PC-3 (cell line): ENCODE measurements around the gene GRIN3B. TPM values are rescaled to one million over a fixed set of nuclear protein-coding genes. Genes with fewer than 3 reads are reported as not detected.

ENCODE experiments used
- ATAC-seq: fragments of 200-7000 bp; cut with Tn5 transposase; 2 replicates; pipeline ENCODE4 v1.9.1; 2020; ENCODE audit warnings: mild to moderate bottlenecking, moderate library complexity
- BruUV-seq: library from RNA; stranded (reverse); fragments of 400-500 nt; replicated peaks from 2 replicates; lab custom pipeline; 2021; lab: Mats Ljungman, UMichigan
- CTCF ChIA-PET: fragments of 300-600 bp; sonication (Branson Sonifier 250); formaldehyde crosslinking; loops from one replicate; lab custom pipeline; 2022; ENCODE audit warnings: antibody characterized with exemption; lab: Charles Lee
- POLR2A ChIA-PET: fragments of 300-600 bp; sonication (Branson Sonifier 250); formaldehyde crosslinking; loops from one replicate; lab custom pipeline; 2022; ENCODE audit warnings: antibody characterized with exemption; ENCODE audit not compliant: unreplicated experiment; lab: Charles Lee
- DNase-seq: peaks from one replicate; pipeline ENCODE4 v3.0.0-alpha.2; 2015
- H2AFZ ChIP-seq: fragments of 300-600 bp; sonication (generic); 2 replicates; pipeline ENCODE4 v1.6.0; 2016; ENCODE audit warnings: antibody characterized with exemption, low read length
- H3F3A ChIP-seq: fragments of 300-600 bp; sonication (generic); one replicate; pipeline ENCODE4 v1.6.0; 2017; ENCODE audit warnings: antibody characterized with exemption, low read length, control low read depth, mild to moderate bottlenecking; ENCODE audit not compliant: unreplicated experiment
- H3K27ac ChIP-seq: fragments of 300-600 bp; sonication (generic); 2 replicates; pipeline ENCODE4 v1.5.1; 2016; ENCODE audit warnings: mild to moderate bottlenecking, low read length
- H3K27me3 ChIP-seq: fragments of 300-600 bp; sonication (generic); 2 replicates; pipeline ENCODE4 v1.6.1; 2016; ENCODE audit warnings: low read length, mixed read lengths
- H3K36me3 ChIP-seq: fragments of 300-600 bp; sonication (generic); 2 replicates; pipeline ENCODE4 v1.6.1; 2016; ENCODE audit warnings: low read depth, mixed run types, low read length, mixed read lengths
- H3K4me1 ChIP-seq: fragments of 300-600 bp; sonication (generic); 2 replicates; pipeline ENCODE4 v1.5.1; 2016; ENCODE audit warnings: low read length; ENCODE audit not compliant: insufficient read depth
- H3K4me2 ChIP-seq: fragments of 300-600 bp; sonication (generic); 2 replicates; pipeline ENCODE4 v1.6.0; 2016; ENCODE audit warnings: low read length
- H3K4me3 ChIP-seq: fragments of 300-600 bp; sonication (generic); 2 replicates; pipeline ENCODE4 v1.5.1; 2016; ENCODE audit warnings: mild to moderate bottlenecking, low read length, mixed read lengths
- H3K79me2 ChIP-seq: fragments of 300-600 bp; sonication (generic); 2 replicates; pipeline ENCODE4 v1.6.1; 2017; ENCODE audit warnings: low read length, mixed read lengths
- H3K9ac ChIP-seq: fragments of 300-600 bp; sonication (generic); 2 replicates; pipeline ENCODE4 v1.6.0; 2016; ENCODE audit warnings: mild to moderate bottlenecking, low read length
- H3K9me2 ChIP-seq: fragments of 300-600 bp; sonication (generic); replicated peaks from 2 replicates; pipeline ENCODE4 v1.6.1; 2016; ENCODE audit warnings: mixed run types, low read length, mixed read lengths
- H3K9me3 ChIP-seq: fragments of 300-600 bp; sonication (generic); 2 replicates; pipeline ENCODE4 v1.6.1; 2016; ENCODE audit warnings: low read length, mixed read lengths
- H4K20me1 ChIP-seq: fragments of 300-600 bp; sonication (generic); 2 replicates; pipeline ENCODE4 v1.6.1; 2016; ENCODE audit warnings: low read length, mixed read lengths
- CTCF ChIP-seq: fragments of 300-600 bp; sonication (generic); conservative IDR thresholded peaks from 2 replicates; pipeline ENCODE4 v1.5.1; 2017; ENCODE audit warnings: antibody characterized with exemption, low read depth, mild to moderate bottlenecking, low read length
- EZH2 ChIP-seq: fragments of 300-600 bp; sonication (generic); IDR thresholded peaks from one replicate; pipeline ENCODE4 v1.6.1; 2017; ENCODE audit warnings: antibody characterized with exemption, mild to moderate bottlenecking, low read length; ENCODE audit not compliant: unreplicated experiment
- EZH2phosphoT487 ChIP-seq: fragments of 300-600 bp; sonication (generic); IDR thresholded peaks from 2 replicates; pipeline ENCODE4 v1.6.1; 2018; ENCODE audit warnings: mild to moderate bottlenecking, antibody characterized with exemption, low read length, borderline replicate concordance
- intact Hi-C: fragments of 100-400 bp; cut with micrococcal nuclease; formaldehyde crosslinking; loops from 2 replicates; pipeline ENCODE4 v1.9.0; 2023
- total RNA-seq: library from RNA; depleted of rRNA; stranded (reverse); fragments of >200 nt; gene quantifications from 2 replicates; pipeline ENCODE4 v1.2.3, GENCODE V29; 2014

Gene GRIN3B
- total RNA-seq, 1 experiment from 2014 or later: 0.69 TPM

- ChIA-PET CTCF (no interaction called here), POLR2A (no interaction called here)
- no peak overlapping the region for H2AFZ ChIP-seq
- no peaks in the 10 kb centered on the region for H3K9me2 ChIP-seq
- TF ChIP-seq EZH2phosphoT487: no peak
- no peak for TF ChIP-seq EZH2
- no peak overlapping the region for H3K27ac ChIP-seq
- intact Hi-C loops: no loop called here
- H3K79me2 ChIP-seq: no peaks in the 10 kb centered on the region
- peaks cover 12% of the 10 kb centered on the region for H3K36me3 ChIP-seq
- no peaks in the 10 kb centered on the region for H4K20me1 ChIP-seq
- no peaks in the 10 kb centered on the region for H3K27me3 ChIP-seq
- DNase-seq (no peak), ATAC-seq (no peak)
- H3K4me1 ChIP-seq: no peaks in the 10 kb centered on the region
- no peaks in the 10 kb centered on the region for H3F3A ChIP-seq
- no peak overlapping the region for H3K4me3 ChIP-seq
- H3K4me2 ChIP-seq: no peak overlapping the region
- peaks cover 9% of the 10 kb centered on the region for H3K9me3 ChIP-seq
- no TSS peak for BruUV-seq
- H3K9ac ChIP-seq: no peak overlapping the region
Observed at GRCh38 chr19:1052349-1052975, 52.2 kb downstream of the GRIN3B start.

- Histone ChIP-seq H4K20me1 (no peaks in the 10 kb centered on the region), H3K4me2 (no peak overlapping the region), H3K27me3 (no peaks in the 10 kb centered on the region), H3K36me3 (peaks cover 22% of the 10 kb centered on the region), H3K4me3 (no peak overlapping the region), H3K4me1 (no peaks in the 10 kb centered on the region), H3K9me3 (peaks cover 9% of the 10 kb centered on the region), H3K27ac (no peak overlapping the region), H3K9ac (no peak overlapping the region), H3F3A (no peaks in the 10 kb centered on the region), H3K9me2 (no peaks in the 10 kb centered on the region), H3K79me2 (no peaks in the 10 kb centered on the region), H2AFZ (no peak overlapping the region)
- TF ChIP-seq EZH2: no peak
- TF ChIP-seq EZH2phosphoT487: no peak
- TF ChIP-seq CTCF: no peak
- ChIA-PET POLR2A (no interaction called here), CTCF (no interaction called here)
- ATAC-seq: no peak; the same call in 1 of the 2 replicates
- no TSS peak for BruUV-seq
- intact Hi-C loops: no loop called here
- no peak for DNase-seq
Observed at GRCh38 chr19:1053176-1054101, 53.2 kb downstream of the GRIN3B start.

DNA sequence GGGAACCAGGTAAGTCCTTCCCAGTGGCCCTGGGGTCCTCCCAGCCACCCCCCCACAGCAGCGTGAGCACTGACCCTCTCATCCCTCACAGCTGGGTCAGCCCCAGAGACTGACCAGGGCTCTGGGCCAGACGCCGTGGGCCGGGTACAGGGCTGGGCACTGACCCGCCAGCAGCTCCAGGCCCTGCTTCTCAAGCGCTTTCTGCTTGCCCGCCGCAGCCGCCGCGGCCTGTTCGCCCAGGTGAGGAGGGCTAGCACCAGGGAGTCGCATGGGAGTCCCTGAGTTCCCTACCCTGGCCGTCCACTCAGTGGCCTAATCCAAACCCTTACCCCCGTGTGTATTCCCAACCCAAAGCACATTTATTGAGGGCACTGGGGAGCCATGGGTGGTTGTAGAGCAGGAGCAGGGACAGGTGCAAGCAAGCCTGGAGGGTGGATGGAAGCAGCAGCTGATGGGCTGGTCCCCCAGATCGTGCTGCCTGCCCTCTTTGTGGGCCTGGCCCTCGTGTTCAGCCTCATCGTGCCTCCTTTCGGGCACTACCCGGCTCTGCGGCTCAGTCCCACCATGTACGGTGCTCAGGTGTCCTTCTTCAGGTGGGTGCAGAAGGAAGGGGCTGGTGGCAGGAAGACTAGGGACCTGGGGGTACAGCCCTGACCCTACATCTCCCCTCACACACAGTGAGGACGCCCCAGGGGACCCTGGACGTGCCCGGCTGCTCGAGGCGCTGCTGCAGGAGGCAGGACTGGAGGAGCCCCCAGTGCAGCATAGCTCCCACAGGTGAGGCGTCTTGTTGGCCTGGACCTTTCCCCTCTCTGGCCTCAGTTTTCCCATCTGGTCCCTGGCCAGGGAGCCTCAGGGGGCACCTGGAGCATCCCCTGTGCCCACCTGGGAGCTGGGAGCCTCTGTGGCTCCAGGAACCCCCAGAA is 54.1 kb downstream of the GRIN3B start:
- Histone ChIP-seq H3K27me3 (no peaks in the 10 kb centered on the region), H3K79me2 (no peaks in the 10 kb centered on the region), H3K27ac (no peak overlapping the region), H3K9ac (no peak overlapping the region), H3K4me3 (no peak overlapping the region), H3K9me3 (peaks cover 9% of the 10 kb centered on the region), H4K20me1 (no peaks in the 10 kb centered on the region), H3K4me1 (no peaks in the 10 kb centered on the region), H3K4me2 (no peak overlapping the region), H3K9me2 (no peaks in the 10 kb centered on the region), H3K36me3 (peaks cover 27% of the 10 kb centered on the region), H2AFZ (no peak overlapping the region), H3F3A (no peaks in the 10 kb centered on the region)
- no TSS peak for BruUV-seq
- ChIA-PET POLR2A (no interaction called here), CTCF (no interaction called here)
- ATAC-seq: no peak
- intact Hi-C loops: no loop called here
- TF ChIP-seq EZH2: no peak
- no peak for TF ChIP-seq EZH2phosphoT487
- no peak for TF ChIP-seq CTCF
- DNase-seq: no peak
